HepG2 (cell line): ENCODE results near the gene EVA1A. TPM values are rescaled to one million over a fixed set of nuclear protein-coding genes. Genes with fewer than 3 reads are reported as not detected.
A peak's percentile ranks its signal among the peaks of the same experiment; 100 is the strongest.

ENCODE experiments used
- ATAC-seq: fragments of 200-7000 bp; cut with Tn5 transposase; 3 replicates; pipeline ENCODE4 v1.9.1; 2020; ENCODE audit warnings: mild to moderate bottlenecking, moderate library complexity
- BruUV-seq: library from RNA; stranded (reverse); fragments of 400-500 nt; replicated peaks from 2 replicates; lab custom pipeline; 2021; lab: Mats Ljungman, UMichigan
- CTCF ChIA-PET: fragments of 300-600 bp; formaldehyde crosslinking; extraction: SDS; loops from one replicate; lab custom pipeline; 2021; ENCODE audit warnings: low total read pairs, inconsistent platforms, low intra/inter-chr PET ratio; lab: Yijun Ruan, JAX
- POLR2A ChIA-PET: fragments of 350-600 bp; sonication (Branson Sonifier 250); formaldehyde crosslinking; loops from one replicate; lab custom pipeline; 2020; ENCODE audit warnings: antibody characterized with exemption, inconsistent platforms; lab: Yijun Ruan, JAX
- DNase-seq: peaks from one replicate; pipeline ENCODE4 v3.0.0-alpha.2; 2015; ENCODE audit warnings: low spot score
- FAIRE-seq: peaks from 3 replicates; lab custom pipeline; 2011; peaks lifted over from hg19 to GRCh38; lab: Jason Lieb, UNC
- H2AFZ ChIP-seq: one replicate; pipeline ENCODE4 v1.6.1; 2011; ENCODE audit warnings: low read length, inconsistent platforms
- H3K27ac ChIP-seq: fragments of 300-600 bp; 3 replicates; pipeline ENCODE4 v1.8.0; 2011; ENCODE audit warnings: mixed run types, mild to moderate bottlenecking, mixed read lengths, low read length, inconsistent platforms; ENCODE audit not compliant: insufficient read depth; ENCODE audit errors: extremely low read length
- H3K27me3 ChIP-seq, 2 experiments: fragments of 200-600 bp in 1 of 2; 2 replicates in 1 of 2; 3 replicates in 1 of 2; pipeline versions ENCODE4 v1.6.0 to v1.8.0; 2011; ENCODE audit warnings: low read length in 2 of 2, mild to moderate bottlenecking in 2 of 2, moderate library complexity in 2 of 2, inconsistent platforms in 1 of 2; ENCODE audit not compliant: insufficient read depth in 2 of 2, control insufficient read depth in 1 of 2
- H3K36me3 ChIP-seq, 2 experiments: fragments of 200-600 bp in 1 of 2; replicated peaks in 1 of 2; 2 replicates in 1 of 2; 3 replicates in 1 of 2; pipeline versions ENCODE4 v1.5.1 to v1.8.0; 2011; ENCODE audit warnings: low read length in 2 of 2, inconsistent platforms in 1 of 2; ENCODE audit not compliant: insufficient read depth in 2 of 2, control insufficient read depth in 1 of 2
- H3K4me1 ChIP-seq: 2 replicates; pipeline ENCODE4 v1.5.1; 2012; ENCODE audit warnings: low read length, inconsistent platforms; ENCODE audit not compliant: insufficient read depth
- H3K4me2 ChIP-seq: 2 replicates; pipeline ENCODE4 v1.6.0; 2011; ENCODE audit warnings: low read depth, low read length, inconsistent platforms
- H3K4me3 ChIP-seq, 3 experiments: fragments of 200-600 bp in 1 of 3; sonication (generic), shearing (Covaris generic) in 1 of 3; replicated peaks in 1 of 3; 2 replicates each; pipeline ENCODE4 v1.5.1; 2011 to 2016; ENCODE audit warnings: low read length in 3 of 3, inconsistent platforms in 2 of 3, low read depth in 2 of 3, mild to moderate bottlenecking in 2 of 3, control low read depth in 1 of 3, mixed read lengths in 1 of 3; ENCODE audit not compliant: insufficient read depth in 1 of 3
- H3K79me2 ChIP-seq: one replicate; pipeline ENCODE4 v1.6.1; 2011; ENCODE audit warnings: low read length, inconsistent platforms; ENCODE audit not compliant: insufficient read depth
- H3K9ac ChIP-seq: 2 replicates; pipeline ENCODE4 v1.6.0; 2011; ENCODE audit warnings: mild to moderate bottlenecking, low read depth, low read length, inconsistent platforms; ENCODE audit not compliant: insufficient read depth
- H3K9me3 ChIP-seq: 2 replicates; pipeline ENCODE4 v1.5.1; 2012; ENCODE audit warnings: mild to moderate bottlenecking, low read length
- H4K20me1 ChIP-seq: 2 replicates; pipeline ENCODE4 v1.6.0; 2011; ENCODE audit warnings: inconsistent platforms, mild to moderate bottlenecking, low read length, moderate library complexity; ENCODE audit not compliant: insufficient read depth
- BCL3 ChIP-seq: sonication (generic); formaldehyde crosslinking; IDR thresholded peaks from 2 replicates; pipeline ENCODE4 v1.5.1; 2020; ENCODE audit warnings: mild to moderate bottlenecking, missing genetic modification reagents, moderate library complexity
- GLI4 ChIP-seq: sonication (generic); formaldehyde crosslinking; IDR thresholded peaks from 2 replicates; pipeline ENCODE4 v1.5.1; 2020; ENCODE audit warnings: missing genetic modification reagents, mild to moderate bottlenecking, moderate library complexity, borderline replicate concordance
- HNRNPL ChIP-seq: fragments of 200-400 bp; formaldehyde crosslinking; IDR thresholded peaks from 2 replicates; pipeline ENCODE4 v1.6.1; 2017; ENCODE audit warnings: mild to moderate bottlenecking, low read depth, low read length
- IKZF4 ChIP-seq: sonication (generic); formaldehyde crosslinking; IDR thresholded peaks from 2 replicates; pipeline ENCODE4 v1.5.1; 2020; ENCODE audit warnings: borderline replicate concordance, mild to moderate bottlenecking, low read depth, missing genetic modification reagents; ENCODE audit errors: not compliant biosample characterization
- NFATC3 ChIP-seq: sonication (generic); formaldehyde crosslinking; IDR thresholded peaks from 2 replicates; pipeline ENCODE4 v1.5.1; 2020; ENCODE audit warnings: mild to moderate bottlenecking, missing genetic modification reagents
- ONECUT2 ChIP-seq: sonication (generic); formaldehyde crosslinking; IDR thresholded peaks from 2 replicates; pipeline ENCODE4 v1.4.0; 2020; ENCODE audit warnings: missing genetic modification reagents
- SOX5 ChIP-seq: IDR thresholded peaks from 2 replicates; pipeline ENCODE4 v1.6.1; 2016; ENCODE audit warnings: borderline replicate concordance
- THAP7 ChIP-seq: sonication (generic); formaldehyde crosslinking; IDR thresholded peaks from 2 replicates; pipeline ENCODE4 v1.8.1; 2023; ENCODE audit warnings: mild to moderate bottlenecking, missing genetic modification reagents
- ZBTB37 ChIP-seq: sonication (generic); formaldehyde crosslinking; IDR thresholded peaks from 2 replicates; pipeline ENCODE4 v1.4.0; 2020; ENCODE audit warnings: mild to moderate bottlenecking, missing genetic modification reagents
- ZFP1 ChIP-seq: IDR thresholded peaks from 2 replicates; pipeline ENCODE4 v1.6.1; 2016
- ZFY ChIP-seq: sonication (generic); formaldehyde crosslinking; IDR thresholded peaks from 2 replicates; pipeline ENCODE4 v1.4.0; 2020; ENCODE audit warnings: missing genetic modification reagents
- ZKSCAN8 ChIP-seq: IDR thresholded peaks from 2 replicates; pipeline ENCODE4 v1.6.1; 2016; ENCODE audit warnings: borderline replicate concordance, missing genetic modification reagents, missing compliant biosample characterization
- ZMYM4 ChIP-seq: sonication (generic); formaldehyde crosslinking; IDR thresholded peaks from 2 replicates; pipeline ENCODE4 v1.8.1; 2023; ENCODE audit warnings: mild to moderate bottlenecking, missing genetic modification reagents
- ZNF224 ChIP-seq: sonication (generic); formaldehyde crosslinking; IDR thresholded peaks from 2 replicates; pipeline ENCODE4 v1.5.0; 2020; ENCODE audit warnings: mild to moderate bottlenecking, missing genetic modification reagents
- ZNF414 ChIP-seq: sonication (generic); formaldehyde crosslinking; IDR thresholded peaks from 2 replicates; pipeline ENCODE4 v1.5.0; 2020; ENCODE audit warnings: missing genetic modification reagents
- ZNF451 ChIP-seq: sonication (generic); formaldehyde crosslinking; IDR thresholded peaks from 2 replicates; pipeline ENCODE4 v1.5.0; 2020; ENCODE audit warnings: mild to moderate bottlenecking, missing genetic modification reagents
- ZNF572 ChIP-seq: sonication (generic); formaldehyde crosslinking; IDR thresholded peaks from 2 replicates; pipeline ENCODE4 v1.5.1; 2020; ENCODE audit warnings: mild to moderate bottlenecking, missing genetic modification reagents
- ZNF607 ChIP-seq: sonication (generic); formaldehyde crosslinking; IDR thresholded peaks from 2 replicates; pipeline ENCODE4 v1.5.1; 2020; ENCODE audit warnings: missing genetic modification reagents, mild to moderate bottlenecking, borderline replicate concordance
- ZNF781 ChIP-seq: sonication (generic); formaldehyde crosslinking; IDR thresholded peaks from 2 replicates; pipeline ENCODE4 v1.5.1; 2020; ENCODE audit warnings: borderline replicate concordance, mild to moderate bottlenecking, missing genetic modification reagents; ENCODE audit errors: not compliant biosample characterization
- ZNF83 ChIP-seq: sonication (generic); formaldehyde crosslinking; IDR thresholded peaks from 2 replicates; pipeline ENCODE4 v1.4.0; 2020; ENCODE audit warnings: missing genetic modification reagents, mild to moderate bottlenecking, borderline replicate concordance
- ZSCAN25 ChIP-seq: sonication (generic); formaldehyde crosslinking; IDR thresholded peaks from 2 replicates; pipeline ENCODE4 v1.8.0; 2022; ENCODE audit warnings: mild to moderate bottlenecking, missing genetic modification reagents
- in situ Hi-C: cut with HindIII; loops from 2 replicates; pipeline ENCODE4 v1.10.0; 2017; ENCODE audit warnings: low pct_unique_long_range_greater_than_20kb; ENCODE audit not compliant: extremely low pct_ligation_motif_present
- intact Hi-C: fragments of 100-400 bp; cut with micrococcal nuclease; formaldehyde crosslinking; loops from one replicate; pipeline ENCODE4 v1.10.0; 2022; ENCODE audit not compliant: unreplicated experiment
- polyA plus RNA-seq, 8 experiments: library from polyadenylated mRNA; depleted of rRNA in 3 of 8; stranded (reverse) in 7 of 8; unstranded in 1 of 8; fragments of >200 nt; fragmentation: Illumina TruSeq in 4 of 8; extraction: Trizol in 4 of 8; gene quantifications; 2 replicates each; pipeline versions ENCODE4 v1.2.1 to v1.2.3, GENCODE V29; 2011 to 2016; ENCODE audit warnings: low read depth in 4 of 8, missing spikeins in 1 of 8, mixed read lengths in 1 of 8; ENCODE audit not compliant: insufficient read depth in 1 of 8
- total RNA-seq, 5 experiments: library from RNA; depleted of rRNA; stranded (reverse); fragments of >200 nt; fragmentation: Illumina TruSeq; extraction: Trizol; gene quantifications; 2 replicates each; pipeline ENCODE4 v1.2.3, GENCODE V29; 2016; ENCODE audit warnings: low read depth in 1 of 5

Gene EVA1A
- total and polyA plus RNA-seq, 2 of the 13 experiments (the other 11 are each of a cell fraction or from before 2014, with no cell fraction given), result 57.5 to 57.8 TPM

GRCh38 chr2:75512455-75513212, 48.1 kb downstream of the EVA1A start:
- CTCF ChIA-PET, result no interaction called here
- TF ChIP-seq ZNF414 (no peak), GLI4 (CRISPR knock-in tag) (0 out of 2 replicates have a peak, but pooled peaks have one; percentile 58), ZKSCAN8 (CRISPR knock-in tag) (no peak), ZNF83 (CRISPR knock-in tag) (no peak), NFATC3 (0 out of 2 replicates have a peak, but pooled peaks have one; percentile 67), THAP7 (CRISPR knock-in tag) (no peak), SOX5 (no peak), HNRNPL (no peak), ZNF451 (no peak), BCL3 (CRISPR knock-in tag) (0 out of 2 replicates have a peak, but pooled peaks have one; percentile 43), ZNF572 (no peak), ZNF607 (no peak), ZNF781 (CRISPR knock-in tag) (peak; percentile 43), IKZF4 (no peak), ONECUT2 (CRISPR knock-in tag) (no peak), ZSCAN25 (0 out of 2 replicates have a peak, but pooled peaks have one; percentile 39), ZFP1 (CRISPR knock-in tag) (no peak), ZNF224 (no peak), ZBTB37 (CRISPR knock-in tag) (no peak), ZMYM4 (0 out of 2 replicates have a peak, but pooled peaks have one; percentile 16), ZFY (no peak)

More at GRCh38 chr2:75512455-75513212, 48.1 kb downstream of the EVA1A start:
- ATAC-seq (no peak), FAIRE-seq (no peak), DNase-seq (no peak)
- Histone ChIP-seq H2AFZ (no peak overlapping the region), H3K36me3 (peaks cover 22 to 77% of the 10 kb centered on the region in 2 experiments), H3K4me3 (no peak overlapping the region), H3K79me2 (peaks cover 82% of the 10 kb centered on the region), H3K9ac (no peak overlapping the region), H3K27me3 (no peaks in the 10 kb centered on the region), H3K9me3 (peaks cover 20% of the 10 kb centered on the region), H3K4me1 (peaks cover 58% of the 10 kb centered on the region), H3K4me2 (no peak overlapping the region), H4K20me1 (no peaks in the 10 kb centered on the region), H3K27ac (no peak overlapping the region)
- POLR2A ChIA-PET, result interaction anchor here (1.4 kb wide), 1 partner anchor 11 kb away, joined by 3 read pairs; no protein-coding TSS in a partner anchor
- intact Hi-C loops, result no loop called here
- in situ Hi-C loops, result no loop called here
- no TSS peak for BruUV-seq
